Hepatocyte (in vitro differentiated cells): Measurements from ENCODE around the gene BARX1. TPM values are rescaled to one million over a fixed set of nuclear protein-coding genes. Genes with fewer than 3 reads are reported as not detected.

ENCODE experiments used
- DNase-seq: peaks from one replicate; pipeline ENCODE4 v3.0.0-alpha.2; 2016; ENCODE audit warnings: low spot score
- H2AFZ ChIP-seq: fragments of 200-600 bp; sonication (generic); 2 replicates; pipeline ENCODE4 v1.6.0; 2016; ENCODE audit warnings: antibody characterized with exemption, mild to moderate bottlenecking
- H3K27ac ChIP-seq: fragments of 200-600 bp; sonication (generic); 2 replicates; pipeline ENCODE4 v1.5.1; 2016; ENCODE audit warnings: mild to moderate bottlenecking
- H3K27me3 ChIP-seq: fragments of 200-600 bp; sonication (generic); 2 replicates; pipeline ENCODE4 v1.6.1; 2016
- H3K36me3 ChIP-seq: fragments of 200-600 bp; sonication (generic); replicated peaks from 2 replicates; pipeline ENCODE4 v1.5.1; 2016; ENCODE audit warnings: low read depth; ENCODE audit not compliant: insufficient read depth
- H3K4me1 ChIP-seq: fragments of 200-600 bp; sonication (generic); 2 replicates; pipeline ENCODE4 v1.5.1; 2016; ENCODE audit warnings: mild to moderate bottlenecking, moderate library complexity; ENCODE audit not compliant: insufficient read depth
- H3K4me2 ChIP-seq: fragments of 200-600 bp; sonication (generic); 2 replicates; pipeline ENCODE4 v1.6.0; 2016
- H3K4me3 ChIP-seq: fragments of 200-600 bp; sonication (generic); 2 replicates; pipeline ENCODE4 v1.5.1; 2016; ENCODE audit warnings: mild to moderate bottlenecking
- H3K79me2 ChIP-seq: fragments of 200-600 bp; sonication (generic); 2 replicates; pipeline ENCODE4 v1.6.0; 2017; ENCODE audit warnings: mild to moderate bottlenecking
- H3K9me2 ChIP-seq: fragments of 200-600 bp; sonication (generic); replicated peaks from 2 replicates; pipeline ENCODE4 v1.6.0; 2017; ENCODE audit warnings: mild to moderate bottlenecking; ENCODE audit not compliant: insufficient read depth
- H3K9me3 ChIP-seq: fragments of 200-600 bp; sonication (generic); 2 replicates; pipeline ENCODE4 v1.5.1; 2016; ENCODE audit warnings: low read depth, mild to moderate bottlenecking
- H4K20me1 ChIP-seq: fragments of 200-600 bp; sonication (generic); 2 replicates; pipeline ENCODE4 v1.6.0; 2016; ENCODE audit warnings: mild to moderate bottlenecking; ENCODE audit not compliant: insufficient read depth, poor library complexity, severe bottlenecking
- CTCF ChIP-seq: fragments of 200-600 bp; sonication (generic); IDR thresholded peaks from 2 replicates; pipeline ENCODE4 v1.5.1; 2016; ENCODE audit warnings: antibody characterized with exemption, mild to moderate bottlenecking; ENCODE audit not compliant: poor library complexity
- EZH2 ChIP-seq: fragments of 200-600 bp; sonication (generic); IDR thresholded peaks from 2 replicates; pipeline ENCODE4 v1.6.1; 2016; ENCODE audit warnings: antibody characterized with exemption, mild to moderate bottlenecking, borderline replicate concordance
- EZH2phosphoT487 ChIP-seq: fragments of 200-600 bp; sonication (generic); IDR thresholded peaks from one replicate; pipeline ENCODE4 v1.6.1; 2018; ENCODE audit warnings: antibody characterized with exemption, mild to moderate bottlenecking, low read depth, moderate library complexity; ENCODE audit not compliant: unreplicated experiment, severe bottlenecking
- WGBS: methylation state at CpG from one replicate; pipeline ENCODE4 v1.1.6; 2016; ENCODE audit warnings: low lambda C conversion rate; ENCODE audit errors: missing lambda C conversion rate; 5-methylcytosine and 5-hydroxymethylcytosine counted together
- polyA plus RNA-seq: library from polyadenylated mRNA; unstranded; fragments of >200 nt; fragmentation: Nextera tagmentation; extraction: Ambion mirVana; gene quantifications from 2 replicates; pipeline ENCODE4 v1.2.1, GENCODE V29; 2016
- total RNA-seq: library from RNA; depleted of rRNA; stranded (reverse); fragments of >200 nt; gene quantifications from 2 replicates; pipeline ENCODE4 v1.2.3, GENCODE V29; 2014

BARX1 gene
- total and polyA plus RNA-seq, 2 experiments from 2014 or later: 0.47 to 0.50 TPM

- TF ChIP-seq EZH2 (peak; percentile 74), EZH2phosphoT487 (no peak)
- Histone ChIP-seq H3K9me3 (no peaks in the 10 kb centered on the region), H2AFZ (peak overlapping the region; percentile 35), H3K79me2 (no peaks in the 10 kb centered on the region), H3K27ac (no peak overlapping the region), H3K36me3 (no peaks in the 10 kb centered on the region), H3K4me1 (peaks cover 35% of the 10 kb centered on the region), H3K27me3 (peaks cover 94% of the 10 kb centered on the region), H3K9me2 (no peaks in the 10 kb centered on the region), H3K4me2 (peak overlapping the region; percentile 69), H4K20me1 (no peaks in the 10 kb centered on the region), H3K4me3 (no peak overlapping the region)
- WGBS: 4% methylated on average over 60 of the region's 67 CpGs
- DNase-seq: no peak
These were observed 607 bp downstream of the BARX1 start for GRCh38 chr9:93954434-93955061.

- H3K9me3 ChIP-seq: no peaks in the 10 kb centered on the region
- H3K79me2 ChIP-seq: no peaks in the 10 kb centered on the region
- peaks cover 94% of the 10 kb centered on the region for H3K27me3 ChIP-seq
- peak overlapping the region; percentile 98 for H3K4me2 ChIP-seq
- H3K36me3 ChIP-seq: no peaks in the 10 kb centered on the region
- peak; percentile 86 for TF ChIP-seq EZH2
- TF ChIP-seq CTCF: no peak
- peak; percentile 85 for TF ChIP-seq EZH2phosphoT487
- H3K4me3 ChIP-seq: no peak overlapping the region
- WGBS: 21% methylated on average over 44 of the region's 49 CpGs
- DNase-seq: no peak
- H3K9me2 ChIP-seq: no peaks in the 10 kb centered on the region
- peak overlapping the region; percentile 35 for H2AFZ ChIP-seq
- peaks cover 30% of the 10 kb centered on the region for H3K4me1 ChIP-seq
- H4K20me1 ChIP-seq: no peaks in the 10 kb centered on the region
- H3K27ac ChIP-seq: no peak overlapping the region
These were observed 1.4 kb downstream of the BARX1 start for GRCh38 chr9:93953496-93954433.

GRCh38 chr9:93952784-93953495 is 2.2 kb downstream of the BARX1 start:
- TF ChIP-seq EZH2phosphoT487 (no peak), EZH2 (peak; percentile 20)
- Histone ChIP-seq H3K4me3 (no peak overlapping the region), H3K4me1 (peaks cover 28% of the 10 kb centered on the region), H3K4me2 (peak overlapping the region; percentile 98), H3K9me3 (no peaks in the 10 kb centered on the region), H4K20me1 (no peaks in the 10 kb centered on the region), H3K27ac (no peak overlapping the region), H3K79me2 (no peaks in the 10 kb centered on the region), H3K36me3 (no peaks in the 10 kb centered on the region), H3K27me3 (peaks cover 94% of the 10 kb centered on the region), H2AFZ (peak overlapping the region; percentile 26), H3K9me2 (no peaks in the 10 kb centered on the region)
- DNase-seq: peak; percentile 43
- 5% methylated on average over 54 of the region's 55 CpGs for WGBS

GRCh38 chr9:93952119-93952783 is 2.9 kb downstream of the BARX1 start:
- TF ChIP-seq EZH2 (no peak), CTCF (no peak), EZH2phosphoT487 (peak; percentile 57)
- Histone ChIP-seq H3K27ac (no peak overlapping the region), H3K4me2 (peak overlapping the region; percentile 98), H4K20me1 (no peaks in the 10 kb centered on the region), H3K4me3 (no peak overlapping the region), H3K79me2 (no peaks in the 10 kb centered on the region), H3K27me3 (peaks cover 94% of the 10 kb centered on the region), H3K36me3 (no peaks in the 10 kb centered on the region), H3K9me3 (no peaks in the 10 kb centered on the region), H2AFZ (no peak overlapping the region), H3K4me1 (peaks cover 28% of the 10 kb centered on the region), H3K9me2 (no peaks in the 10 kb centered on the region)
- no peak for DNase-seq
- 5% methylated on average over 39 of the region's 39 CpGs for WGBS
